HG03045 (cell line): ENCODE data around the gene PLXND1.

Source experiments
- ATAC-seq: cut with Tn5 transposase; IDR thresholded peaks from one replicate; pipeline ENCODE4 v1.9.1; 2021; ENCODE audit warnings: mild to moderate bottlenecking, moderate library complexity; ENCODE audit not compliant: unreplicated experiment

The PLXND1 gene

DNA sequence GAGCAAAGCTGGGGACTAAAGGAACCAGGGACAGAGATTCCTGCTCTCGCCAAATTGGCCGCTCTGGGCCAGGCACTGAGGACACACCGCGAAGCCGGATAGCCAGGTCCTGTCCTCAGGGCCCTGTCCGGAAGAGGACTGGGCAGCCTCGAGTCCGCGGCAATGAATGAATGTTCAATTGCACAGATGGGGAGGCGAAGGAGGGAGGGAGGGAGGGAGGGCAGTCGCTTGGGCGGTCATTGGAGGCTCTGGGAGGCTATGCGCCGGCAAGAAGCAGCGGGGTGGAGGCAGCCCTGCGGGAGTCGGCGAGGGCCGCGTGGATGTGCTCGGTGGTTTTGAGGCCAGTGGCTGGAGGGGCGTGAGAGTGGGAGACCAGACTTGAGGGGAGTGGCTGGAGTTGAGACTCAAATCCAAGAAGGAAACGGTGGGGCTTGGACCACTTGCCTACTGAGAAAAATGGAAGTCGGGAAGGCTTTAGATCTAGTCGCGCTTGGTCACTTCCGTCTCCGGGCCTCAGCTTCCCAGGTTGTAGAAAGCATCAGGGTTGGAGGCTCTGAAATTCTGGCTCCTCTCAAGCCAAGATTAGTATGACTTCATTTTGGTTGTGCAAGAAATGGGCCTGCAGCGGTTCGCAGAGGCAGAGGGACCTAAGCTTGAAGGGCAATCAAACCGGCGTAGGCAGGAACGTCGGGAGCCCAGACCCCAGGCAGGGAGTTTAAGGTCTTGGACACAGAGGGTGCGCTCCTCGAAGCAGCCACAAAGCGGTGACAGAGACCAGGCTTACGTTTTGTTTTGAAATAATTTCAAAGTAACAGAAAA lies 21.1 kb upstream of the PLXND1 start:
- peak; percentile 32 for ATAC-seq

DNA sequence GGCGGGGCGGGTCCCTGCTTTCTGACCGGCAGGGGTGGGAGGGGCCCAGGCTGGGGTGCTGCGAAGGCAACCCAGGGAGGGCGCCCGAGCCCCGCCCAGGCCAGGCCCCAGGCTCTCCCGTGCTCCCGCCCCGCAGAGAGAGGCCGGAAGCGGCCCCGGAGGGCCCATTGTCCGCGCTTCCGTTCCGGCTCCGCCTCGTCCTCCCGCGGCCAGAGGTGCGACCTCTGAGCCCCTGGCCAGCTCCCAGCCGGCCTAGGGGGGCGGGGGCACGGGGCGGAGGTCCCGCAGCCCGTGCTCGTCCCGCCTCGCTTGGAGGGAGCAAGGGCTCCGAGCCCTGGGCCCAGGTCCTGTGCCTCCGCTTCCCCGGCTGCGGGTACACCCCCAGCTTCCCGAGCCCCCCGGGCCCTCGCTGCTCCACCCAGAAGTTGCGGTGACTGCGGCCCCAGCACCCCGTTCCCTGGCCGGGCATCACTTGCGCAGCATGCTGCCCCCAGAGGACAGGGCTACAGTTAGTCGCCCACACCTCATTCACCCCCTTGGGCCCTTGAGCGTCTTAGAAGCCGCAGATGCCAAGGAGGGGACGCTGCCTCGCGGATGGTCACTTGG lies 20.4 kb upstream of the PLXND1 start:
- peak; percentile 97 for ATAC-seq

DNA sequence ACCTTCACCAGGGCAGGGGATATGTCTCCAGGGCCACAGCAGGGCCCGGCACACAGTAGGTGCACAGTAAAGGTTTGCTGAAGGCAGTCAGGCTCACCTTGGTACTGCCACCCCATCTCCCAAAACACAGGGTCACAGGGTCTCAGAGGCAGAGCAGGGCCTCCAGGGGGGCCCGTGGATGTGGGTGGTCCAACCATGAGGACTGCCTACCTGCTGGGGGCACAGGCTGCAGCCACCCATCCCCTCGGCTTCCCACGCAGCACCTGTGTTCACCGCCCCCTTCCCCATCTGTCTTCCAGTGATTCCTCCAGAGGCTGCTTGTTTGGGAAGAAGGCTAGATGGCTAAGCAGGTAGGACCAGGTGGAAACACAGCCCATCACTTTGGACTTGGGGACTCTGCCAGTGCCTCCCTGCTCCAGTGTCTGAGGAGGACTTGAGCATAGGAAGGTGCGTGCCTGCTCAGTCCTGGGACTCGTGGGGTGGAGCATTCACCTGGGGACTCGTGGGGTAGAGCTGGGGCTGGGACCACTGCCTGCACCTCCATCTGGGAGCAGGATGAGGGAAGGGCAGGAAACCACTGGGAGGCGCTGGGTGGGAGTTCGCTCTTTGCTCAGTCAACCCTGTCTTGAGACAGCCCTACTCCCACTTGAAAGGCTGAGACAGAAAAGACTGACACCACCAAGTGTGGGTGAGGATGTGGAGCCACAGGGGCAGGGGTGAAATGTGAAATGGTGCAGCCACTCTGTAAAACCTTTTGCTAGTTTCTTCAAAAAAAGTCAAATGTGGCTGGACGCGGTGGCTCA lies 18.8 kb upstream of the PLXND1 start:
- ATAC-seq: no peak

DNA sequence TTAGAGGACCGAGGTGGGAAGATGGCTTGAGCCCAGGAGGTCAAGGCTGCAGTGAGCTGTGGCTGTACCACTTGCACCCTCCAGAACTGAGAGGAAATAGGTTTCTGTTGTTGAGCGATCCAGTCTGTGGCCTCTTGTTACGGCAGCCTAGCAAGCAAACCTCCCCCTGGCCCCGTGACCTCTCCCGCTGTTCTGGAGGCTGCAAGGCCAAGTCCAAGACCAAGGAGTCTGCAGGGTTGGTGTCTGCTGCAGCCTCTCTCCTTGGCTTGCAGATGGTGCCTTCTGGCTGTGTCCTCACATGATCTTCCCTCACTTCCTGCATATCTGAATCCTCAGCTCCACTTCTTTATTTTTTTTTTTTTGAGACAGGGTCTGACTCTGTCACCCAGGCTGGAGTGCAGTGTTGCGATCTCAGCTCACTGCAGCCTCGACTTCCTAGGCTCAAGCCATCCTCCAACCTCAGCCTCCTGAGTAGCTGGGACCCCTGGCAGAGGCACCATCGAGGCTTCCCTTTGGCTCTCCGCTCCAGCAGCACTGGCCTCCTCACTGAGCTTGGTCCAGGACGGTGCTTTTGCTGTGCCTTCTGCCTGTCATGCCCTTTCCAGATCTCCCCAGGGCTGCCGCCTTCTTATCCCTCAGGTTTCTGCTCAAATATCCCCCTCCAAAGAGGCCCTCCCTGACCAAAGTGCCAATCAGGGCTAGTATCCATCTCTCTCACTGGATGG lies 18.0 kb upstream of the PLXND1 start:
- ATAC-seq: no peak

DNA sequence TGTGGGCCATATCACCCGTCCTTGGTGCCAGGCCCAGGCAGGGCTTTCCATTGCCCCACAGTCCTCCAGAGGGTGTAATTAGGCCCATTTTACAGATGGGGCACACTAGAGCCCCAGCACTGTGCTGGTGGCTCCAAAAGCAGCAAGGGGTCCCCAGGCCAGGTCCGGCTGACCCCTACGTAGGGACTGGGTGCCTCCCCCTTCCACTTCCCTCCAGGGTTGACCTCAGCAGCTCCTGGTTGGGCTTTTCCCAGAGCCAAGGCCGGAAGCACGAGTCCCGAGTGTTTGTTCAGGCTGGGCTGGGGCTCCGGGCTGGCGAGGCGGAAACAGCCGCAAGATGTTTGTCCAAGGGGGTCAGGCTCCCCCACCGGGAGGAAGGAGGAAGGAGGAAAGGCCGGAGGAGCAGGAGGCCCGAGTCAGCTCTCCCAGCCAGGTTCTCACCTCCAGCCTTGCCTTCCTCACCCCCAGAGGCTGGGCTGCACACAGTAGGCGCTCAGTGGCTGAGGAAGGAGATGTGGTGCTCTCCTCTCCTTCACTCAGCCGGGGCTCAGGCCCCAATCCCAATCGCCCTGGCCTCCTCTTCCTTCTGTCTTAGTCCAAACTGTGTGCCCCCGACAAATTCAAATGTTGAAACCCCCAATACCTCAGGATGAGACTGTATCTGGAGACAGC lies 17.1 kb upstream of the PLXND1 start:
- ATAC-seq: no peak

DNA sequence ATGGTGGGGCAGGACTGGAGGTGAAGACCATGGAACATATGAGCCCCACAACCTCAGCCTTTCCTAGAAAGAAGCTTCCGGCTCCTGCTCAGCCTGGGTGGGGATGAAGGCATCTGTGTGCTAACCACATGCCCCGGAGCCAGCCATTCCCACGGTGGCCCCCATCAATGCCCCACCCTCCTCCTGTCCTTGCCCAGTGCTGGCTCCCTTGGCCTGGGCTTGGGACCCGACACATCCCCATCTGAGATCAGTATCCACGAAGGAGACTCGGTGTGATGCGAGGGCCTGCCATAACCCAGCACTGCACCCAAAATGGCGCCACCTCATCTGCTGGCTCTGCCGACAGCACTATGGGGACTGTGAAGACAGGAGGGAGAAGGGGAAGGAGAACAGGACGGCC lies 16.5 kb upstream of the PLXND1 start:
- no peak for ATAC-seq

DNA sequence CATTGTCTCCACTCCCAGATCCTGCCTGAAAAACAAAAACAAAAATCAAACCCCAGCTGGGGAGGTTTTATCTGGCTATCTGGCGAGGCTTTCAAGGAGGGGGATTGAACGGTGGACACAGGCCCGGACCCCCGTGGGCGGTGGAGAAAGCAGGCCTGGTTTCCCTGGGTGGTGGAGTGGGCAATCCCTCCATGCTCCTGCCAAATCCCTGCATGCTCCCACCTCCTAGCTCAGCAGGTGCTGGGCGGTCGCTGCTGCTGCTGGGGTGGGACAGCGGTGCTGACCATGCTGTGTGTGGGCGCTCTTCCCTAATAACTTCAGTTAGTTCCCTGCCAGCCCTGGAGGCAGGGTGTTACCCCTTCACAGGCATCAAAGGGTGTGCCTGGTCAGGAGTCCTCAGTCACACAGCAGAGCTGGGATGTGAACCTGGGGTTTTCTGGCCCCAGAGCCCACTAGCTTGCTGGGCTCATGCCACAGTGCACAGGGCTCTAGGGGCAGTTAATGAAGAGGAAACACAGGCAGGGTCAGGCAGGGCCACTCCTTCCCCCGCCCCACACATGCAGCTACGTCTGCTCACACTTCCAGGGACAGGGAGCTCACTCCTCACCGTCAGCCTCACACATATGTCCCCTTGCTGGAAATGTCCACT lies 15.9 kb upstream of the PLXND1 start:
- no peak for ATAC-seq

DNA sequence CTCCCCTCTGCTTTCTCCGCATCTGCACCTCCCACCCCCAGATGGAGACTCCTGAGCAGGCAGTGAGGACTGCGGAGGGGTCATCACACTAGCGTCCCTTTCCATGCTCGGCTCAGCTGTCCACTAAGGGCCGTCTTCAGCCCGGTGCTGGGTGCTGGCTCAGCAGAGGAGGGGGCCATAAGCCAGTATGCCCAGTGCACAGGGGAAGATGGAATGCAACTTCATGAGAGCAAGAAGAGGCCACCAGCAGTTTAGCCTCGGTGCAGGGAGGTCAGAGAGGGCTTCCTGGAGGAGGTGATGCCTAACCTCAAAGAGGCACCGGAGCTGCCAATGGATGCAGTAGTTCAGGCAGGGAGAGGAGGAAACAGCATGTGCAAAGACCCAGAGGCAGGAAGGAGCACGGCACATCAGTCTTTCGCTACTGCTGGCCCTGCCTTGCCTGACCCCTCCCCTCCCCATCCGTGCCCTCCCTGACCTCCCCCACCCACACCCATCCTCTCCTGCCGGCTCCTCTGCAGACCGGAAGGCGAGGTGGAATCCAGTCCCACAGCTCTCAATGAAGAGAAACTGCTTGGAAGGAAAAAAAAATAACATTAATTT lies 15.2 kb upstream of the PLXND1 start:
- no peak for ATAC-seq

DNA sequence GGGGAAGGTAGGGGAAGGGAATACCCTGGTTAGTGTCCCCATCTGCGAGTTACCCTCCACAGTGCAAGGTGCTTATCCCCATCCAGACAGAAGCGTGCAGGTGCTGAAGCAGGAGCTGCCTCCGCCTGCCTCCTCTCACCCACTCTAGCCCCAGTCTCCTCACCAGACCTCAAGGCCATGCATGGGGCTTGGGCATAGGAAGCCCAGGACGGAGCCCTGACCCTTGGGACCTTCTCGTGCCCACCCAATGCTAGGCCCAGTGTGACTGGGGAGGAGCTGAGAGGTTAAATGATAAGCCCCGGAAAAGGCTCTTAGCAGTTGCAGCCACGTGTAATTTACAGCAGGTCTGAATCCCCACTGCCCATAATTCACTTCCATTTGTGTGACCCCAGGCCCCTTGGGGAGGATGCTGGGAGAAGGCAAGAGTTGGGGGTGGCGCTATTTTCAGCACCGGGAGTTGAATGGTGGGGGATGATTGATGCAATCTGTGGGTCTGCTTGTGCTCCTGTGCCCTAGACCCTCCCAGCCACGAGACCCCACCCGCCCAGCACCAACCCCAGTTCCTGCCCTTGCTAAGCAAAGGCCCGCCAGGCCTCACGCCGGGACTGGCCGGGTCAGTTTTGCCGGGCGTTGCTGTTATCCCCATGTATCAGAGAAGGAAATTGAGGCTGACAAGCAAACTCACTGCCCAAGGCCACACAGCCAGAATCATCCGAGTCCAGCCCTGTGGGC lies 14.5 kb upstream of the PLXND1 start:
- ATAC-seq: no peak

DNA sequence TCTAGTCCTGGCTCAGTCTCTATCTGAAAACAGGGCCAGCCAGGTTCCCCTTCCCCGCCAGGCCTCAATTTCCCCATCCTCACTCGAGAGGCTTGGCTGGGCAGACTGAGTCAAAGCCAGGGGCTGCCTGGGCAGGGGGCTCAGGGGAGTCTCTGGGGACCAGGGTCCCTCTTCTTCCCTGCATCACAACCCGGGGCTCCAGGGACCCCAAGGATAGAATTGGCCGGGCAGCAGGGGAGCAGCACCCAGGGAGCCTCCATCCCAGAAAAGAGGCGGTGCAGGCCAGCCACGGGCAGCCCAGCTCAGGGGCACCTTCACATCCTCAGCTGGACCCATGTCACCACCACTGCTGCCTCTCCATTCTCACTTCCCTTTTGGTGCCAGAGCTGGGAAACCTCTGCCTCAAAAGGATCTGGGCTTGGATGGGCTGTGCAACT lies 13.3 kb upstream of the PLXND1 start:
- no peak for ATAC-seq

DNA sequence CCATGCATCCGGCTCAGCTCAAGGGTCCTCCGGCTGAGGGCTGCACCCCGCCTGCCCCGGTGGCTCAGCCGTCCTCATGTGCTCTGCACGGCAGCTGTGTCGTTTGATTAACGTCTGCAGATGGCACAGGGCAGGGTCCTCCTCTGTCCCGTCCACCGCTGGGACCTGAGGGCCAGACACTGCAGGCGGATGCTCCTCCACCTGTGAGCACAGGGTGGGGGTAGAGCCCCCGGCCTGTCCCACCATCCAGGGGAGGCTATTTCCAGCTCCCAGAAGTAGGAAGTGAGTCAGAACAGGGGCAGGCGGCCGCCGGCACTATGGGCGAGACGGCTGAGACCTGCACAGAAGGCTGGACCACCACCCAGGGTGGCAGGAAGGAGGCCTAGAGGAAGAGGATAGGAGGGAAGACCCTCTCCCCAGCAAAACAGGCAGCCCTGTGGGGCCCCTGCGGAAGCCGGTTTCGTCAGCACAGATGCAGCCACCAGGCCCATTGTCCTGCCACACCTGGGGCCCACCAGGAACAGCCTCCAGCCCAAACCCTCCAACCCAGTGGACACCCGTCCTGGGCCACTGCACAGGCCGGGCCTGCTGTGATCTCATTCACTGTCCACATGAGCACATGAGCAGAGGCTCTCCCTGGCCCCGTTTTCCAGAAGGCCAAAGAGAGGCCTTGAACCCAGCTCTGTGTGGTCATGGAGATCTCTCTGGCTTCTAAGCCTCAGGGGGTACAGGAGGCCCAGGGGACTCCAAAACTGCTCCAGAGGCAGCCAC lies 12.6 kb upstream of the PLXND1 start:
- ATAC-seq: no peak

DNA sequence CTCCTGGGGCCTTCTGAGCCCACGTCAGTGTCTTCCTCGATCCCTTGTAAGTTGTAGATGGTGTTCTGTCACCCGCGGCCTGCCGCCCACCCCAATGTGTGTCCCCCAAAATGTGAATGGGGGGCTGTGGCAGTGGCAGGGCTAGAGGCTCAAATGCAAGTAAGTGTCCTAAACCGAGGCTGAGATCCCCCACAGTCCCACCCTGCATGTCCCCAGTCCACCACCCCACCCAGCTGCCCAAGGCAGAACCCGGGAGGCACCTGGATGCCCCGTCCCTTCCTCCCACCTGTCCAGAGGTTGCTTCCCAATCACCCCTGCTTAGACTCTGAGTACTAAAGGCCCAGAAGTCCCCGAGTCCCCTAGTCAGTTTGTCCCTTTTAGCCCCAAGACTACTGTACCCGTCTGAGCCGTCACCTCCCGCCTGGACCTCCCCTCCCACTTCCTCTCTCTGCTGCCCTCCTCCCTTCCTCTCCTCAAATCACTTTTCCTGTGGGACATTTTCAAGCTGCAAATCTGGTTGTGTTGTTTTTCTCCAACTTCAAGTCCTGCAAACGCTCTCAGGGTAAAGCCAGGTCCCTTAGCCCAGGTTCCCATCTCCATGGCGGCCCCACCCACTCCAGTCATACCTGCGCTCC lies 11.8 kb upstream of the PLXND1 start:
- no peak for ATAC-seq

DNA sequence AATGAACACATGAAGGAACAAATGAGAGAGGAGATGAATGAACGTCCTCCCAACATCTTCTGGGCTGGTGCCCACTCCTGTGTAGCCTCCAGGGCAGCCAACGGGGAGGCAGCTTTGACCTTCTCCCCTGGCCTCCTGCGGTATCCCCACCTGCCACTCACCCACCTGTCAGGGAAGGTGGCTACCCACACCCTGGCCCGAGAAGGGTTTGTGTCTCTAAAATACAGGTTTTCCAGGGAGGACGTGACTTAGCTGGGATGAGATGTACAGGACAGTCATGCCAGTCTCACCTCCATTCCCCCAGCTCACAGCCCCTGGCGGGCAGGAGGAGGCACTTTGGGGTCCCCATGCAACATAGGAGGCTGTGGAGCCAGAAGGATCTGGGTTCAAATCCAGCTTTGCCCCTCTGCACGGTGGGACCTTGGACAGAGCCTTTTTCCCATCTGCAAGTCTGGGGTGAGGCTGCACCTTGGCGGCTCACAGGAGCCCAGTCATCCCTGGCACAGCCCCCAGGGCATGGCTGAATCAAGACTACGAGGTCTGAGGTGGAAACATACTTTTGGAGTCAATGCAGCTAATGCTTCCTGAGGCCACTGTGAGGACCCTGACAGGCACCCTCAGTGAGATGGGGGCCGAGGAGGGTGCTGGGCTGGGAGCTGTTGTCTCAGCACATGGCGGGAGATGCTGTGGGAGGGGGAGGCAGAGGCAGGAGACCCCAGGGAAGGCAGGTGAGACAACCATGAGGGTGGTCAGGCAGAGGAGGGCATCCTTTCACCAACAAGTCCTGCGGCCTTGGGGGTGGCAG lies 11.1 kb upstream of the PLXND1 start:
- ATAC-seq: no peak

DNA sequence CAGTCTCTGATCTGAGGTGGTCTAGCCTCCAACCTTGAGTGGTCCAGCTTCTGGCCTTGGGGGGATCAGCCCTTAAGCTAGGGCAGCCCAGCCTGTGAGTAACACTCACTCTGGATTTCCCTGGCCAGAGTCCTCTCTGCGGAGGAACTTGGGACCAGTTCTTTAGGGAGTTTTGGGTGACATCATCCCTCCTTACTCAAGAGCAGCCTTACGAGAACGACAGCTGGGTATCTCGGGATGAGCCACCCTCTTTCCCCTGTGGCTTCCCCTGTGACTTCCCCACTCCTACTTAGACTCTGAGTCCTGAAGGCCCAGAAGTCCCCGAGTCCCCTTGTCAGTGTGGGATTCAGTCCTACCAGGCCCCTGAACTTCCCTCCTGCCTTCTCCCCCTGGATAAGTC lies 10.2 kb upstream of the PLXND1 start:
- ATAC-seq: peak; percentile 50

DNA sequence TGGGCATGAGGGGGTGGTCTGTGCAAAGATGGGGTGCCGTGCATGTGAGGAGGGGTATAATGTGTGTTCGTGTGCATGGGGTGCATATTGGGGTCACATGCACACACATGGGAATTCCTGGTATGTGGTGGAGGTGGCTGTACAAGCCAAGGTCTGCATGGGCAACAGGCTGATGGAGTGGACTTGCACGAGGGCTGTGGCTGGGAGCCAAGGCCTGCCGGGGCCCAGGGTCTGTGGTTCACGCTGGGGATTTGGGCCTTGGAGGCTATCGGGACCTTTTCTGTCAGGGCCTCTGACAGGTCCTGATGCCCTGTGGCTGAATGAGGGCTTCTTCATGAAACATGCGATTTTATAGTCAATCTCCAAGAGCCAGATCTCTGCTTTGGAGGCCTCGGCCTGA lies 9.8 kb upstream of the PLXND1 start:
- ATAC-seq: no peak

DNA sequence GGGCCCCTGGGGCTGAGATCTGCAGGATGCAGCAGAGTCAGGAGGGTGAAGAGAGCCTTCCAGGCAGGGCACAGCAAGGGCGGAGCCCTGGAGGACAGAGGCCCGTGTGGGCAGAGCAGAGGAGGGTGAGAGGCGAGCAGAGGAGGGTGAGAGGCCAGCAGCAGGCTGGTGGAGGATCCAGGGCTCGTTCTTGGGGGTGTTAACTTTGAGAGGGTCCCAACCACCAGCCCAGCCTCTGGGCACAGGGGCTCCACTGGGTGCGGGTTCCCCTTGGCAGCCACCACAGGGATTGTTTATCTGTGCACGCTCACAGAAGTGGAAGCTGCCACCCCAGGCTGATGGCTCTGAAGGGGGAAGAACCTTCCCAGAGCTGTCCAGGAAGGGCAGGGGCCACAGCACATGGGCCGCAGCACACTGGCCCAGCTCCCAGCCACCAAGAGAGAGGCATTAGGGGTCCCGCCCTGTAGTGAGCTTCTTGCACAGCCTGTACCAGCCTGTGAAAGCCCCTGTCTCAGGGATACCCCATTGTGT lies 9.3 kb upstream of the PLXND1 start:
- no peak for ATAC-seq

DNA sequence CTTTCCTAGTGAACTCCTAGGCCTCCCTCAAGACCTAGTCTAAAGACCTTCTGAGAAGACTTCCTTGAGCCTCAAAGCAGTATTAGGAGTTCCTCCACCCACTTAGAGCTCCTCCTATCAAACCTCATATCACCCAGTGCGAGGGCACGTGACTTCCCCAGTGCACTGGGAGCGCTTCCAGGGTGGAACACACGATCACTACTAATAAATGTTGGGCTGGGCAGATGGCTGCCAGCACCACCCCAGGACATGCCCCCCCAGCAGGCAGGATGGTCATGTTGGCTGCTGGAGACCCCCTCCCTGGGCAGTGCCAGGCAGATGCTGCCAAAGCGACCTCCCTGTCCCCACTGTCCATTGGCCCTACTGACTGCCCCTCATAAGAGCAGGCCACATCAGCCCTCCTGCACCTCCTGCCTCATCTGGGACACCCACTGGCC lies 8.5 kb upstream of the PLXND1 start:
- no peak for ATAC-seq
